MM.1S (cell line): ENCODE measurements around the gene KATNAL2.

Experiments used
- DNase-seq: peaks from one replicate; pipeline ENCODE4 v3.0.0-alpha.2; 2015
- H2AFZ ChIP-seq: fragments of 300-600 bp; sonication (generic); 2 replicates; pipeline ENCODE4 v1.6.0; 2016; ENCODE audit warnings: antibody characterized with exemption, low read length
- H3F3A ChIP-seq: fragments of 300-600 bp; sonication (generic); 2 replicates; pipeline ENCODE4 v1.6.1; 2016; ENCODE audit warnings: mild to moderate bottlenecking, antibody characterized with exemption, low read length, moderate library complexity, mixed read lengths; ENCODE audit not compliant: insufficient read depth
- H3K27ac ChIP-seq: fragments of 300-600 bp; sonication (generic); 2 replicates; pipeline ENCODE4 v1.5.1; 2016; ENCODE audit warnings: mild to moderate bottlenecking, low read length
- H3K27me3 ChIP-seq: fragments of 300-600 bp; sonication (generic); replicated peaks from 2 replicates; pipeline ENCODE4 v1.6.0; 2016; ENCODE audit warnings: low read length; ENCODE audit not compliant: insufficient read depth
- H3K36me3 ChIP-seq: fragments of 300-600 bp; sonication (generic); replicated peaks from 2 replicates; pipeline ENCODE4 v1.6.1; 2016; ENCODE audit warnings: mild to moderate bottlenecking, low read length, mixed read lengths; ENCODE audit not compliant: insufficient read depth
- H3K4me1 ChIP-seq: fragments of 300-600 bp; sonication (generic); 2 replicates; pipeline ENCODE4 v1.6.1; 2016; ENCODE audit warnings: low read length, mixed read lengths
- H3K4me2 ChIP-seq: fragments of 300-600 bp; sonication (generic); 2 replicates; pipeline ENCODE4 v1.6.0; 2016; ENCODE audit warnings: low read depth, low read length
- H3K4me3 ChIP-seq: fragments of 300-600 bp; sonication (generic); 2 replicates; pipeline ENCODE4 v1.5.1; 2016; ENCODE audit warnings: low read length, mixed read lengths
- H3K79me2 ChIP-seq: fragments of 300-600 bp; sonication (generic); 2 replicates; pipeline ENCODE4 v1.6.1; 2016; ENCODE audit warnings: mixed run types, low read length, mixed read lengths
- H3K9ac ChIP-seq: fragments of 300-600 bp; sonication (generic); 2 replicates; pipeline ENCODE4 v1.6.1; 2016; ENCODE audit warnings: low read length, mixed read lengths
- H3K9me2 ChIP-seq: fragments of 300-600 bp; sonication (generic); replicated peaks from 2 replicates; pipeline ENCODE4 v1.6.1; 2016; ENCODE audit warnings: mild to moderate bottlenecking, low read length, mixed read lengths; ENCODE audit not compliant: insufficient read depth
- H3K9me3 ChIP-seq: fragments of 300-600 bp; sonication (generic); replicated peaks from 2 replicates; pipeline ENCODE4 v1.6.1; 2016; ENCODE audit warnings: mild to moderate bottlenecking, low read length, mixed read lengths; ENCODE audit not compliant: insufficient read depth
- H4K20me1 ChIP-seq: fragments of 300-600 bp; sonication (generic); 2 replicates; pipeline ENCODE4 v1.6.1; 2016; ENCODE audit warnings: mild to moderate bottlenecking, low read length, moderate library complexity, mixed read lengths; ENCODE audit not compliant: insufficient read depth
- EZH2 ChIP-seq: fragments of 300-600 bp; sonication (generic); optimal IDR thresholded peaks from 2 replicates; pipeline ENCODE3; 2017; ENCODE audit warnings: low read depth, mild to moderate bottlenecking, antibody characterized with exemption, low read length, mixed read lengths
- EZH2phosphoT487 ChIP-seq: fragments of 300-600 bp; sonication (generic); IDR thresholded peaks from 2 replicates; pipeline ENCODE4 v1.6.1; 2018; ENCODE audit warnings: antibody characterized with exemption, low read length
- TF ChIP-seq, protein P1 (sequence below): fragments of 300-600 bp; sonication (generic); IDR thresholded peaks from 2 replicates; pipeline ENCODE4 v1.5.1; 2016; ENCODE audit warnings: antibody characterized with exemption, low read length, mixed read lengths

KATNAL2 gene

DNA sequence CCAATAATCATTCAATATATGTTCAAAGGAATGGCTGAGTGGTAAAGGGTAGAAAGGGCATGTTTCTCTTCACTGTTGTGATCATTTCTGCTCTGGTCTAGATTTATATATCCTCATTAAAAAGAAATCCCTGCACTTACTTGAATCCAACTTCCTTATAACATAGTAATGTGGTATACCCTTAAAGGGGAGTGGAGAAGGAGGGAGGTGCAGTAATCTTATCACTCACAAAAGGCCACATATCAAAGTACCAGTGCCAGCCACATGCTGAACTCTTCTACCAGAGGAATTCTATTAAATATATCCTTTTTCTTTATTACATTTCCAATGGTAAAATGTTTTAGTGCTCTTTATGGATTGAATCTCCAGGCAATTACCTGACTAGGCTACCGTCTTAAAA is 3.3 kb downstream of the KATNAL2 start:
- no peaks in the 10 kb centered on the region for H3K4me1 ChIP-seq
- H3K9me3 ChIP-seq: no peaks in the 10 kb centered on the region
- H3F3A ChIP-seq: no peaks in the 10 kb centered on the region
- H4K20me1 ChIP-seq: no peaks in the 10 kb centered on the region
- H2AFZ ChIP-seq: no peak overlapping the region
- H3K27me3 ChIP-seq: no peaks in the 10 kb centered on the region
- DNase-seq: no peak
- no peaks in the 10 kb centered on the region for H3K36me3 ChIP-seq
- H3K9me2 ChIP-seq: no peaks in the 10 kb centered on the region
- no peak overlapping the region for H3K4me2 ChIP-seq
- H3K4me3 ChIP-seq: no peak overlapping the region
- no peak overlapping the region for H3K27ac ChIP-seq
- TF ChIP-seq EZH2: no peak
- TF ChIP-seq, protein P1, sequence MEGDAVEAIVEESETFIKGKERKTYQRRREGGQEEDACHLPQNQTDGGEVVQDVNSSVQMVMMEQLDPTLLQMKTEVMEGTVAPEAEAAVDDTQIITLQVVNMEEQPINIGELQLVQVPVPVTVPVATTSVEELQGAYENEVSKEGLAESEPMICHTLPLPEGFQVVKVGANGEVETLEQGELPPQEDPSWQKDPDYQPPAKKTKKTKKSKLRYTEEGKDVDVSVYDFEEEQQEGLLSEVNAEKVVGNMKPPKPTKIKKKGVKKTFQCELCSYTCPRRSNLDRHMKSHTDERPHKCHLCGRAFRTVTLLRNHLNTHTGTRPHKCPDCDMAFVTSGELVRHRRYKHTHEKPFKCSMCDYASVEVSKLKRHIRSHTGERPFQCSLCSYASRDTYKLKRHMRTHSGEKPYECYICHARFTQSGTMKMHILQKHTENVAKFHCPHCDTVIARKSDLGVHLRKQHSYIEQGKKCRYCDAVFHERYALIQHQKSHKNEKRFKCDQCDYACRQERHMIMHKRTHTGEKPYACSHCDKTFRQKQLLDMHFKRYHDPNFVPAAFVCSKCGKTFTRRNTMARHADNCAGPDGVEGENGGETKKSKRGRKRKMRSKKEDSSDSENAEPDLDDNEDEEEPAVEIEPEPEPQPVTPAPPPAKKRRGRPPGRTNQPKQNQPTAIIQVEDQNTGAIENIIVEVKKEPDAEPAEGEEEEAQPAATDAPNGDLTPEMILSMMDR: no peak
- TF ChIP-seq EZH2phosphoT487: no peak
- H3K9ac ChIP-seq: no peak overlapping the region
- peaks cover 11% of the 10 kb centered on the region for H3K79me2 ChIP-seq

DNA sequence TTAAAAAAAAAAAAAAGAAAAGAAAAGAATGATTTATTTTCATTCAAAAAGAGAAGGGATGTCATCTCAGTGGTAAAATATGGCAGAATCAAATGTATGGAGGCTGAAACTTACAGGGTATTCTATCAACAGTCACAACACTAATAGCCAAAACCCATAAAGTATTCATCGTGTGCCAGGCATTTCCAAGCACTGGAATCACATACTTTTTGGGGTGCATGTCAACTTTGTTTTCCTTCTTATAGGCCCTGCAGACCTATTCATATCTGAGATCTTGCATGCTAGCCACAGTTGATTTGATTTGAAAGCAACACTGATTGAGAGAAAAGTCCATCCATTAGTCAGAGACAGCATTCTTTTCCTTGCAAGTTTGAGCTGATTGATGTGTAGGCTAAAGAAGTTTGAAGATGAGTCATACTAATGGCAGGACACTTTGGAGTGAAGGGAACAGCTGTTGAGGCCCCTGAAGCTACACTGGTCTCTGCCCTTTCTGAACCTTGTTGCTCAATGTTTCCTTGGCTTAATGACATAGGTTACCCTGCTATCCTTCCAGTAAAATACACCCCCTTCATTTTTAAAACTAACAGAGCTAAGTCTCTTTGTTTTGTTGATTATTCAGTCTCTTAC is 22.0 kb downstream of the KATNAL2 start:
- no peak for DNase-seq
- Histone ChIP-seq H3K4me3 (no peak overlapping the region), H3K4me2 (no peak overlapping the region)

DNA sequence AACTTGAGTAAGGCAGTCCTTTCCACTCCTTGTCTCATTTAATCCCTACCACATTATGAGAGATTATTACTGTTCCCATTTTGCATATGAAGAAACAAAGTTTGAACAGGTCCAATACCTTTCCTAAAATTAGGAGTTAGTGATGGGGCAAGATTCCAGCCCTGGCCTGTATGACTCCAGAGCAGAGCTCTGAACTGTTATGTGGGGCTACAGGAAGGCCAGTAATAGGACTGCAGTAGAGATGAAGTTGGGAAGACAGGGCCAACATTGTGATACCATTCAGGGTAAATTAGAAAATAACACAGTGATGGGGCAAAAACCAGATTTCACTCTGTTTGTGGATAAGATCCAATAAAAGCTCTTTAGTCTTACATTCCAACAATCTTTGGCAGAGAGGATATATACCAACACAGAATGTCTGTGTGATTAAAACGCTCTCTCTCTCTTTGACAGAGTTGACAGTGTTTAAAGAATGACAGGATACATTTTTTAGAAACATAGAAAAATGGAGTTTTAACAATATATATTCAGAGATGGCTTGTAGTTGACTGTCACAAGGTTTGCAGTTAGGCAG is 22.7 kb downstream of the KATNAL2 start:
- no peak overlapping the region for H2AFZ ChIP-seq
- no peak overlapping the region for H3K4me3 ChIP-seq

More for the DNA sequence above, 22.0 kb downstream of the KATNAL2 start:
- H3F3A ChIP-seq: no peaks in the 10 kb centered on the region
- no peak overlapping the region for H2AFZ ChIP-seq
- no peak overlapping the region for H3K27ac ChIP-seq
- H3K36me3 ChIP-seq: no peaks in the 10 kb centered on the region
- H3K4me1 ChIP-seq: peaks cover 5% of the 10 kb centered on the region
- H3K9me2 ChIP-seq: no peaks in the 10 kb centered on the region
- H4K20me1 ChIP-seq: no peaks in the 10 kb centered on the region
- TF ChIP-seq EZH2: no peak
- TF ChIP-seq, protein P1: no peak
- no peak for TF ChIP-seq EZH2phosphoT487
- H3K9me3 ChIP-seq: no peaks in the 10 kb centered on the region
- H3K27me3 ChIP-seq: no peaks in the 10 kb centered on the region
- no peak overlapping the region for H3K9ac ChIP-seq
- no peaks in the 10 kb centered on the region for H3K79me2 ChIP-seq

More for the DNA sequence above, 22.7 kb downstream of the KATNAL2 start:
- no peak overlapping the region for H3K27ac ChIP-seq
- no peaks in the 10 kb centered on the region for H4K20me1 ChIP-seq
- H3K4me1 ChIP-seq: peaks cover 3% of the 10 kb centered on the region
- H3K36me3 ChIP-seq: no peaks in the 10 kb centered on the region
- H3K9me2 ChIP-seq: no peaks in the 10 kb centered on the region
- H3F3A ChIP-seq: no peaks in the 10 kb centered on the region
- TF ChIP-seq, protein P1: no peak
- H3K4me2 ChIP-seq: no peak overlapping the region
- no peak overlapping the region for H3K9ac ChIP-seq
- H3K9me3 ChIP-seq: no peaks in the 10 kb centered on the region
- H3K79me2 ChIP-seq: no peaks in the 10 kb centered on the region
- DNase-seq: no peak
- H3K27me3 ChIP-seq: no peaks in the 10 kb centered on the region
